ENCODE measurements around the gene ETV5. TPM values are rescaled to one million over a fixed set of nuclear protein-coding genes. Genes with fewer than 3 reads are reported as not detected.
A peak's percentile ranks its signal among the peaks of the same experiment; 100 is the strongest.

ETV5 gene
- polyA plus RNA-seq, 3 donors: 0.07 to 1.2 (median 0.88) TPM

DNA sequence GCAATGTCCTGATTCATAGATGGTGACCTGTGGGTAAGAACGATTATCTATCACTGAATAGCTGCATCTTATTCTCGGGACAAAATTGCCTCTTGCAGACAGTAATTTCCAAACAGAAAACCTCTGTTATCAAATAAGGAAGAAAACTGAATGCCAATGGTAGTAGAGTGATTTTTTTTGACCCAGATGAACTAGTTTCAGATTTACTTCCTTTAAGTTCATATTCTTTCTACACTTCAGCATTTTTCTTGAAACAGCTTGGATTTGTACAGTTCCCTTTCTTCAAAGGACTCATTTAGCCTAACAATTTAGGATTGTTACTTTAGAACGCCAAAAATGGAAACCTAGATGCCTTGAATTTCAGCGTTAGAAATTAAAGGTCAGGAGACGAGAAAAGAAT lies 14.6 kb downstream of the ETV5 start:
- Histone ChIP-seq H2AFZ (ENCODE audit: insufficient read depth, low read depth, low read length, poor library complexity, severe bottlenecking) (no peak overlapping the region), H3K9ac (ENCODE audit: insufficient read depth, low read length, poor library complexity, severe bottlenecking) (no peak overlapping the region), H3K79me2 (ENCODE audit: insufficient read depth, low read length) (no peaks in the 10 kb centered on the region), H3K4me1 (ENCODE audit: control insufficient read depth in 1 of 2, insufficient read depth in 2 of 2, low read length in 2 of 2) (peaks cover 54 to 55% of the 10 kb centered on the region in 2 donors), H3K27me3 (ENCODE audit: control insufficient read depth in 2 of 2, insufficient read depth in 2 of 2, low read length in 2 of 2) (peaks cover 8 to 22% of the 10 kb centered on the region in 2 donors), H3K9me3 (replicated peaks in 1 of 2; ENCODE audit: control insufficient read depth in 1 of 2, insufficient read depth in 1 of 2, low read length in 2 of 2) (no peaks in the 10 kb centered on the region), H3K36me3 (replicated peaks in 1 of 2; ENCODE audit: control insufficient read depth in 1 of 2, insufficient read depth in 2 of 2, low read length in 2 of 2) (no peaks in the 10 kb centered on the region), H3K4me3 (replicated peaks in 1 of 3; ENCODE audit: low read depth in 2 of 3, low read length in 3 of 3) (peak overlapping the region in 1 of 3 experiments; percentile 70), H3K4me2 (replicated peaks; ENCODE audit: extremely low read depth, low read length, poor library complexity, severe bottlenecking) (peak overlapping the region; percentile 1), H4K20me1 (ENCODE audit: insufficient read depth, low read length) (no peaks in the 10 kb centered on the region), H3K27ac (ENCODE audit: low read depth in 1 of 2, low read length in 2 of 2) (peak overlapping the region in 1 of 2 donors; percentile 78)
- Mint-ChIP-seq H3K9me3 (peaks cover 0 to 3% (median 0%) of the 10 kb centered on the region in 7 donors), H3K4me1 (peaks cover 53% of the 10 kb centered on the region), H3K4me3 (peak overlapping the region in 1 of 2 donors; percentile 39), H3K27me3 (ENCODE audit: low read depth in 3 of 3) (peaks cover 24 to 29% (median 28%) of the 10 kb centered on the region in 3 donors), H3K27ac (peak overlapping the region in 6 of 7 donors; percentile 11 to 98 (median 92)), H3K36me3 (peaks cover 0 to 1% of the 10 kb centered on the region in 2 donors)
- DNase-seq: peak in 2 of 3 donors; percentile 11 to 73
- intact Hi-C loops (cut with micrococcal nuclease): no loop called here
- TF ChIP-seq, protein P1, sequence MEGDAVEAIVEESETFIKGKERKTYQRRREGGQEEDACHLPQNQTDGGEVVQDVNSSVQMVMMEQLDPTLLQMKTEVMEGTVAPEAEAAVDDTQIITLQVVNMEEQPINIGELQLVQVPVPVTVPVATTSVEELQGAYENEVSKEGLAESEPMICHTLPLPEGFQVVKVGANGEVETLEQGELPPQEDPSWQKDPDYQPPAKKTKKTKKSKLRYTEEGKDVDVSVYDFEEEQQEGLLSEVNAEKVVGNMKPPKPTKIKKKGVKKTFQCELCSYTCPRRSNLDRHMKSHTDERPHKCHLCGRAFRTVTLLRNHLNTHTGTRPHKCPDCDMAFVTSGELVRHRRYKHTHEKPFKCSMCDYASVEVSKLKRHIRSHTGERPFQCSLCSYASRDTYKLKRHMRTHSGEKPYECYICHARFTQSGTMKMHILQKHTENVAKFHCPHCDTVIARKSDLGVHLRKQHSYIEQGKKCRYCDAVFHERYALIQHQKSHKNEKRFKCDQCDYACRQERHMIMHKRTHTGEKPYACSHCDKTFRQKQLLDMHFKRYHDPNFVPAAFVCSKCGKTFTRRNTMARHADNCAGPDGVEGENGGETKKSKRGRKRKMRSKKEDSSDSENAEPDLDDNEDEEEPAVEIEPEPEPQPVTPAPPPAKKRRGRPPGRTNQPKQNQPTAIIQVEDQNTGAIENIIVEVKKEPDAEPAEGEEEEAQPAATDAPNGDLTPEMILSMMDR (IDR thresholded peaks at IDR 0.05): no peak
- no CpG with 5 or more reads among the region's 5 CpGs for WGBS (ENCODE audit: insufficient coverage)

DNA sequence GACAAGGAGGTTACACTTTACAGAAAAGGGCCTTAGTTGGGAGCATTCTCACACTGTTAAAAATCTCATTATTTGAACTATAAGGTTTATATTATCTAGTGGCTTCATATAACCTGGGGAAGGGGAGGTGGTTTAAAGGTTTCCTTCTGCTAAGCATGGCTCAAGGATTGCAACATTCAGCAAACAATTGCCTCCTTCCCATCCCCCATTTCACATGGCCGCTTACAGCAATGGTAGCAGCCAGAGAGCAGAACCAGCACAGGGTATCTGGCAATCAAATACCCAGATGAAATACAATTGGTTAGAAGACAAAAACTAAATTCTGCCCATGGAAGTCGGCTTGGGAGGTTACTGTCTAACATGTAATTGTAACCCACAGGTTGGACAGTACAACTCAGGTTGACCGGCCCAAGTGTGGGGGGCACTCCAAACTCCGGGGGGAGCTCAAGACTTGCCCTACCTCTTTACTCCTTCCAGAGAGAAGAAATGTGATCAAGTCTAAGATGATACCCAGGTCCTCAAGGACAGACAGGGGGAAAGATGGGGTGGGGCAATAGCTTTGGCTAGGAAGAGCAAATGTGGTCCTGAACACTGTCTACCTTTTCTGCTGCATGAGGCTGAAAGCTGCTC lies 15.5 kb downstream of the ETV5 start:
- intact Hi-C loops (cut with micrococcal nuclease): no loop called here

More for the DNA sequence above, 15.5 kb downstream of the ETV5 start:
- WGBS (ENCODE audit: insufficient coverage): no CpG with 5 or more reads among the region's 4 CpGs
- Histone ChIP-seq H3K27ac (ENCODE audit: low read depth in 1 of 2, low read length in 2 of 2) (no peak overlapping the region), H3K36me3 (replicated peaks in 1 of 2; ENCODE audit: control insufficient read depth in 1 of 2, insufficient read depth in 2 of 2, low read length in 2 of 2) (no peaks in the 10 kb centered on the region), H3K4me2 (replicated peaks; ENCODE audit: extremely low read depth, low read length, poor library complexity, severe bottlenecking) (no peak overlapping the region), H2AFZ (ENCODE audit: insufficient read depth, low read depth, low read length, poor library complexity, severe bottlenecking) (no peak overlapping the region), H3K9me3 (replicated peaks in 1 of 2; ENCODE audit: control insufficient read depth in 1 of 2, insufficient read depth in 1 of 2, low read length in 2 of 2) (no peaks in the 10 kb centered on the region), H3K27me3 (ENCODE audit: control insufficient read depth in 2 of 2, insufficient read depth in 2 of 2, low read length in 2 of 2) (peaks cover 3 to 13% of the 10 kb centered on the region in 2 donors), H3K9ac (ENCODE audit: insufficient read depth, low read length, poor library complexity, severe bottlenecking) (no peak overlapping the region), H3K4me3 (replicated peaks in 1 of 3; ENCODE audit: low read depth in 2 of 3, low read length in 3 of 3) (no peak overlapping the region), H4K20me1 (ENCODE audit: insufficient read depth, low read length) (no peaks in the 10 kb centered on the region), H3K4me1 (ENCODE audit: control insufficient read depth in 1 of 2, insufficient read depth in 2 of 2, low read length in 2 of 2) (peaks cover 54 to 55% of the 10 kb centered on the region in 2 donors), H3K79me2 (ENCODE audit: insufficient read depth, low read length) (no peaks in the 10 kb centered on the region)
- H3K4me3 Mint-ChIP-seq: no peak overlapping the region
- H3K36me3 Mint-ChIP-seq: peaks cover 0 to 1% of the 10 kb centered on the region in 2 donors
- DNase-seq: no peak
- H3K4me1 Mint-ChIP-seq: peaks cover 53% of the 10 kb centered on the region
- TF ChIP-seq, protein P1 (IDR thresholded peaks at IDR 0.05): no peak
- peaks cover 0 to 3% (median 0%) of the 10 kb centered on the region in 7 donors for H3K9me3 Mint-ChIP-seq
- peaks cover 18 to 23% (median 22%) of the 10 kb centered on the region in 3 donors for H3K27me3 Mint-ChIP-seq (ENCODE audit: low read depth in 3 of 3)
- H3K27ac Mint-ChIP-seq: peak overlapping the region in 2 of 7 donors; percentile 30 to 48

All from CD14-positive monocyte (primary cell).